GM10266 (cell line): ENCODE measurements around the gene GNAI2.
"Not testable (repeated sequence)": the region's sequence is repeated elsewhere in the genome, so short reads cannot be mapped to it uniquely, and the experiment has no call there.

Experiments used
- DNase-seq: peaks from one replicate; pipeline ENCODE4 v3.0.0; 2012; ENCODE audit errors: extremely low spot score
- CTCF ChIP-seq: IDR thresholded peaks from 2 replicates; pipeline ENCODE4 v1.5.1; 2012; ENCODE audit warnings: mild to moderate bottlenecking, low read depth; ENCODE audit not compliant: control insufficient read depth, insufficient read depth; ENCODE audit errors: missing control alignments

The GNAI2 gene

GRCh38 chr3:50275141-50275995, 39.4 kb downstream of the GNAI2 start:
- no peak for TF ChIP-seq CTCF
- no peak for DNase-seq

- TF ChIP-seq CTCF: no peak
- no peak for DNase-seq
These were observed 40.2 kb downstream of the GNAI2 start for GRCh38 chr3:50275996-50276761.

DNA sequence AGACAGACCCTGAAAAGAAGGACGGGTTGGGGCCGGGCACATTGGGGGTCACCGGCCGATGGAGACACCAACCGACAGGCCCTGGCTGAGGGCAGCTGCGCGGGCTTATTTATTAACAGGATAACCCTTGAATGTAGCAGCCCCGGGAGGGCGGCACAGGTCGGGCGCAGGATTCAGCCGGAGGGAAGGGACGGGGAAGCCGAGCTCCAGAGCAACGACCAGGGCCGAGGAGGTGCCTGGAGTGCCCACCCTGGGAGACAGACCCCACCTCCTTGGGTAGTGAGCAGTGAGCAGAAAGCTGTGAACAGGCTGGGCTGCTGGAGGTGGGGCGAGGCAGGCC, 40.7 kb downstream of the GNAI2 start:
- DNase-seq: no peak
- TF ChIP-seq CTCF: no peak

DNA sequence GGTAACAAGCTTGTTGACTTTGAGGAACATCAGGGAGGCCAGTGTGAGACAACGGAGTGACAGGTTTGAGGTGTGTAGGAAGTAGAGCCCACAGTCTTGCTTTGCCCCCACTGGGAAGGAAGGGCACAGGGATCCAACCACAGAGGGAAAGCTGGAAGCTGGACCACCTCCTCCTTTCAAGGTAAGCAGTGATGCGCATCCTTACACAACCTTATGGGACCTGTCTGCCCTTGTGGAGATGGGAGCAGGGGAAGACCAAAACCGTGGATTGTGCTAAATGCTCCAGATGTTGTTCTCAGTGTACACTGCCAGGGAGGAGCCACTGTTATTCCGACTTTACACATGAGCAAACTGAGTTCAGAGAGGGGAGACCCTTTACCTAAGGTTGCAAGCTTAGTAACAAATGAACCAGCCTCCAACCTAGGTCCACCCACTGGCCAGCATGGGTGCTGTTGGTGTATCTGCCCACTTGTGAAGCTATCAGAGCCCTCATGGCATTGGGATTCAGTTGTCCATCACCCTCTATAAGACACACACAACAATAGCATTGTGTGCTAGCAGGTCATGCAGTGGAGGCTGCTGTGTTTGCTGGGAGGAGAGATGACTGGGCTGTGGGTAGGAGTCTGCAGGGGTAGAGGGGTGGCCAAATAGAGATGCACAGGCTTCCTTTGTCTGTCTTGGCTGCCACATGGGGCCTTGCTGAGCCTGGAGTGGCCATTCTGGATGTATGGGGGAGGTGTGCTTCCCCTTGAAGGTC, 42.3 kb downstream of the GNAI2 start:
- no peak for DNase-seq
- TF ChIP-seq CTCF: no peak

DNA sequence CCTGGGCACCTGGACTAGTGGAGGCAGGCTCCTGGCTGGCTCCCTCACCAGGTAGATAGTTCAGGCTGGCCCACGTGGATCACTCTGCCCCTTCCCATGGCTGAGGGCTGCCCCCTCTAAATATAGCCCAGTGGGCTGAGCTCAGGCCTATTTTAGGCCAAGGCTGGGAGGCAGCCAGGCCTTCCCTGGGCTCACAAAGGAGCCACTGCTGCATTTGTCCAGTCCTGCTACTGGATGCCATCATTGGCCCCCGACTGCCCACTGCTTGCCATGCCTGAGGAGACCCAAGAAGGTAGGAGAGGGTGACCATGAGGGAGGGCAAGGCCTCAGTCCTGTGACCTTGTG, 42.8 kb downstream of the GNAI2 start, which contains the start of gene LSMEM2:
Gene LSMEM2, plus strand, starts transcription at position 208 of the 345 bp plus-strand sequence. Its CDS starts 27 bp downstream, at position 235.
- no peak for DNase-seq
- TF ChIP-seq CTCF: no peak

DNA sequence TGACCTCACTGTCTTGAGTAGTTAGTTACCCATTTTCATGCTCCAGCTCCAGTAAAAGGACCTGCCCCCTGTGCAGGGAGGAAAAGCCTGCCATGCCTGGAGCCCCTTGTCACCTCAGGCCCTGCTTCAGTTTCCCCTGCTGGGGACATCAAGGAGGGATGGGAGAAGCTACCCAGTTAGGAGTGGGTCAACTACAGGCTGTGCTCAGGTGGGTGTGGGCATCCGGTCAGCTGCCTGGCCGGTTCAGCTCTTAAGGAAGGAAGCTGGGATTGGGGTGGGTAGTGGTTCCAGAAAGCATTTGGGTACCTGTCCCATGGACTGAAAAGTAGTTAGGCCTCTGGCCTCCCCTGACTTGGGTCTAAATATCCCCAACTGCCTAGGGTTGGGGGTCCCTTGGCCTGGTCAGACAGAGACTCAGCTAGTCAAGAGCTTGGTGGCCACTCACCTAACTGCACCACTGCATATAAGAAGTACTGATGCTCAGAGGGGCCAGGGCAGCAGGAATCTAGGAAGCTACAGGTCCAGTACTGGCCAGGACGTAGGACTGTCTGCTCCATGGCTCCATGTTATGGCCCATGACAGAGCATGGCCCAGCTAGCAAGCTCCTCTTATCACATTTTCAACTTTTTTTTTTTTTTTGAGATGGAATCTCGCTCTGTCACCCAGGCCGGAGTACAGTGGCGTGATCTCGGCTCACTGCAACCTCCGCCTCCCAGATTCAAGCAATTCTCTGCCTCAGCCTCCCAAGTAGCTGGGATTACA, 43.4 kb downstream of the GNAI2 start:
- TF ChIP-seq CTCF: no peak
- DNase-seq: no peak

- DNase-seq: not testable (repeated sequence)
These were observed 48.1 kb downstream of the GNAI2 start for GRCh38 chr3:50284121-50284520.
